Parathyroid adenoma (tissue), 2 donors: ENCODE results near the gene MGAT5B.

ENCODE experiments used
- H2AFZ ChIP-seq: fragments of 300-600 bp; sonication (generic); one replicate; pipeline ENCODE4 v1.7.0; 2017; ENCODE audit warnings: antibody characterized with exemption, mild to moderate bottlenecking
- H3K27ac ChIP-seq: fragments of 300-600 bp; sonication (generic); one replicate; pipeline ENCODE4 v1.7.0; 2017
- H3K27me3 ChIP-seq: fragments of 300-600 bp; sonication (generic); one replicate; pipeline ENCODE4 v1.7.0; 2017; ENCODE audit warnings: low read length; ENCODE audit not compliant: control insufficient read depth, insufficient read depth
- H3K36me3 ChIP-seq: fragments of 300-600 bp; sonication (generic); one replicate; pipeline ENCODE4 v1.7.0; 2017; ENCODE audit warnings: low read length; ENCODE audit not compliant: control insufficient read depth, insufficient read depth
- H3K4me1 ChIP-seq: fragments of 300-600 bp; sonication (generic); one replicate; pipeline ENCODE4 v1.7.0; 2017; ENCODE audit warnings: control low read depth
- H3K4me2 ChIP-seq: fragments of 300-600 bp; sonication (generic); one replicate; pipeline ENCODE4 v1.7.0; 2017; ENCODE audit warnings: low read length
- H3K4me3 ChIP-seq: fragments of 300-600 bp; sonication (generic); one replicate; pipeline ENCODE4 v1.7.0; 2017; ENCODE audit warnings: low read depth, low read length
- H3K79me2 ChIP-seq: fragments of 300-600 bp; sonication (generic); one replicate; pipeline ENCODE4 v1.7.0; 2017; ENCODE audit warnings: control low read depth
- H3K9ac ChIP-seq: fragments of 300-600 bp; sonication (generic); one replicate; pipeline ENCODE4 v1.7.0; 2017; ENCODE audit warnings: mild to moderate bottlenecking
- H3K9me3 ChIP-seq: fragments of 300-600 bp; sonication (generic); one replicate; pipeline ENCODE4 v1.7.0; 2017; ENCODE audit warnings: low read length; ENCODE audit not compliant: control insufficient read depth
- TF ChIP-seq, protein P1 (sequence below): fragments of 300-600 bp; sonication (generic); IDR thresholded peaks from one replicate; pipeline ENCODE4 v1.7.0; 2017; ENCODE audit warnings: antibody characterized with exemption, mild to moderate bottlenecking
- donor health status: primary hyperparathyroidism.

The MGAT5B gene

GRCh38 chr17:76893623-76894334, 25.6 kb downstream of the MGAT5B start:
- no peak overlapping the region for H2AFZ ChIP-seq
- TF ChIP-seq, protein P1, sequence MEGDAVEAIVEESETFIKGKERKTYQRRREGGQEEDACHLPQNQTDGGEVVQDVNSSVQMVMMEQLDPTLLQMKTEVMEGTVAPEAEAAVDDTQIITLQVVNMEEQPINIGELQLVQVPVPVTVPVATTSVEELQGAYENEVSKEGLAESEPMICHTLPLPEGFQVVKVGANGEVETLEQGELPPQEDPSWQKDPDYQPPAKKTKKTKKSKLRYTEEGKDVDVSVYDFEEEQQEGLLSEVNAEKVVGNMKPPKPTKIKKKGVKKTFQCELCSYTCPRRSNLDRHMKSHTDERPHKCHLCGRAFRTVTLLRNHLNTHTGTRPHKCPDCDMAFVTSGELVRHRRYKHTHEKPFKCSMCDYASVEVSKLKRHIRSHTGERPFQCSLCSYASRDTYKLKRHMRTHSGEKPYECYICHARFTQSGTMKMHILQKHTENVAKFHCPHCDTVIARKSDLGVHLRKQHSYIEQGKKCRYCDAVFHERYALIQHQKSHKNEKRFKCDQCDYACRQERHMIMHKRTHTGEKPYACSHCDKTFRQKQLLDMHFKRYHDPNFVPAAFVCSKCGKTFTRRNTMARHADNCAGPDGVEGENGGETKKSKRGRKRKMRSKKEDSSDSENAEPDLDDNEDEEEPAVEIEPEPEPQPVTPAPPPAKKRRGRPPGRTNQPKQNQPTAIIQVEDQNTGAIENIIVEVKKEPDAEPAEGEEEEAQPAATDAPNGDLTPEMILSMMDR: no peak
- no peak overlapping the region for H3K9ac ChIP-seq
- H3K27me3 ChIP-seq: no peaks in the 10 kb centered on the region
- H3K9me3 ChIP-seq: no peaks in the 10 kb centered on the region
- no peak overlapping the region for H3K27ac ChIP-seq
- no peaks in the 10 kb centered on the region for H3K4me1 ChIP-seq
- no peak overlapping the region for H3K4me3 ChIP-seq
- no peaks in the 10 kb centered on the region for H3K79me2 ChIP-seq
- H3K4me2 ChIP-seq: no peak overlapping the region
- no peaks in the 10 kb centered on the region for H3K36me3 ChIP-seq

DNA sequence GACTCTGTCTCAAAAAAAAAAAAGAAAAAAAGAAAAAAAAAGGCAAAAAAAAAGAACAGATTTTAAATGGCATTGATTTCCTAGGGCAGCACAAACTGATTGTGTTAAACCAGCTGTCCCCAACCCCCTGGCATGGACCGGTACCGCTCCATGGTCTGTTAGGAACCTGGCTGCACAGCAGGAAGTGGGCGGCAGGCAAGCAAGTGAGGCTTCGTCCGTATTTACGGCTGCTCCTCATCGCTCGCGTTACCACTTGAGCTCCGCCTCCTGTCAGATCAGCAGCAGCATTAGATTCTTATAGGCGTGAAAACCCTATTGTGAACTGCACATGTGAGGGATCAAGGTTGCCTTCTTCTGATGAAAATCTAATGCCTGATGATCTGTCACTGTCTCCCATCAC, 26.6 kb downstream of the MGAT5B start:
- no peaks in the 10 kb centered on the region for H3K4me1 ChIP-seq
- no peaks in the 10 kb centered on the region for H3K27me3 ChIP-seq
- H3K4me3 ChIP-seq: no peak overlapping the region
- H3K36me3 ChIP-seq: no peaks in the 10 kb centered on the region
- no peak overlapping the region for H3K4me2 ChIP-seq
- no peaks in the 10 kb centered on the region for H3K9me3 ChIP-seq
- H2AFZ ChIP-seq: no peak overlapping the region
- no peak overlapping the region for H3K9ac ChIP-seq
- H3K27ac ChIP-seq: no peak overlapping the region
- no peaks in the 10 kb centered on the region for H3K79me2 ChIP-seq
- TF ChIP-seq, protein P1: no peak

GRCh38 chr17:76897023-76897422, 28.8 kb downstream of the MGAT5B start:
- H3K9me3 ChIP-seq: no peaks in the 10 kb centered on the region
- H3K27ac ChIP-seq: no peak overlapping the region
- TF ChIP-seq, protein P1: no peak
- H3K9ac ChIP-seq: no peak overlapping the region
- no peaks in the 10 kb centered on the region for H3K79me2 ChIP-seq
- no peak overlapping the region for H2AFZ ChIP-seq
- no peaks in the 10 kb centered on the region for H3K36me3 ChIP-seq
- no peaks in the 10 kb centered on the region for H3K4me1 ChIP-seq
- no peak overlapping the region for H3K4me3 ChIP-seq
- H3K27me3 ChIP-seq: no peaks in the 10 kb centered on the region
- H3K4me2 ChIP-seq: no peak overlapping the region

DNA sequence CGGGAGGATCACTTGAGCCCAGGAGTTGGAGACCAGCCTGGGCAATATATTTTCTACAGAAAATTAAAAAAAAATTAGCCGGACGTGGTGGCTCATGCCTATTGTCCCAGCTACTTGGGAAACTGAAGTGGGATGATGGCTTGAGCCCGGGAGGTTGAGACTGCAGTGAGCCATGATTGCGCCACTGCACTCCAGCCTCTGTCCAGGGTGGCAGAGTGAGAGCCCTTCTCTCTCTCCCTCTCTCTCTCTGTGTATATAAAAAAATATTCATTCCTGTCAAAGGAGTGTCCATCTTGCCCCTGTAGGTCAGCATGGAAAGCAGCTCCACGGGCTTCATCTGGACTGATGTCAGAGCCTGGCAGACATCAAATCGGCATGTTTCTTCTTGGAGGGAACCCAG, 31.2 kb downstream of the MGAT5B start:
- Histone ChIP-seq H3K4me1 (no peaks in the 10 kb centered on the region), H3K4me3 (no peak overlapping the region), H3K4me2 (no peak overlapping the region), H2AFZ (no peak overlapping the region), H3K9ac (no peak overlapping the region), H3K27ac (no peak overlapping the region), H3K27me3 (no peaks in the 10 kb centered on the region), H3K9me3 (no peaks in the 10 kb centered on the region), H3K36me3 (no peaks in the 10 kb centered on the region), H3K79me2 (no peaks in the 10 kb centered on the region)
- TF ChIP-seq, protein P1: no peak

GRCh38 chr17:76900723-76901122, 32.5 kb downstream of the MGAT5B start:
- H3K9me3 ChIP-seq: no peaks in the 10 kb centered on the region
- no peak overlapping the region for H3K4me3 ChIP-seq
- H3K4me1 ChIP-seq: no peaks in the 10 kb centered on the region
- no peaks in the 10 kb centered on the region for H3K36me3 ChIP-seq
- H3K9ac ChIP-seq: no peak overlapping the region
- H3K4me2 ChIP-seq: no peak overlapping the region
- H3K27me3 ChIP-seq: no peaks in the 10 kb centered on the region
- no peaks in the 10 kb centered on the region for H3K79me2 ChIP-seq
- no peak overlapping the region for H3K27ac ChIP-seq
- H2AFZ ChIP-seq: no peak overlapping the region
- TF ChIP-seq, protein P1: no peak
